GM19463 (cell line): Measurements from ENCODE around the gene MEGF8.

ENCODE experiments used
- ATAC-seq: cut with Tn5 transposase; IDR thresholded peaks from one replicate; pipeline ENCODE4 v1.9.1; 2021; ENCODE audit warnings: mild to moderate bottlenecking, moderate library complexity; ENCODE audit not compliant: unreplicated experiment

MEGF8 gene

GRCh38 chr19:42303101-42303464 is 22.4 kb upstream of the MEGF8 start:
- ATAC-seq = no peak

DNA sequence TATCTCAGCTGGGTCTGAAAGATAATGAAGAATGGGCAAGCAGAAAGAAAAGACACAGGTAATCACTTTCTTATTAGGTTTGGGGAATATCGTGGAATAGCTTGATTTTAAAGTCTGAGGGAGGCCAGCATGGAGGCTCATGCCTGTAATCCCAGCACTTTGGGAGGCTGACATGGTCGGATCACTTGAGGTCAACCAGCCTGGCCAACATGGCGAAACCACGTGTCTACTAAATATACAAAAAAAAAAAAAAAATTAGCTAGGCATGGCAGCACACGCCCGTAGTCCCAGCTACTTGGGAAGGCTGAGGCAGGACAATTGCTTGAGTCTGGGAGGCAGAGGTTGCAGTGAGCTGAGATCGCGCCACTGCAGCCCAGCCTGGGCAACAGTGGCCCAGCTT is 21.6 kb upstream of the MEGF8 start:
- ATAC-seq = no peak

DNA sequence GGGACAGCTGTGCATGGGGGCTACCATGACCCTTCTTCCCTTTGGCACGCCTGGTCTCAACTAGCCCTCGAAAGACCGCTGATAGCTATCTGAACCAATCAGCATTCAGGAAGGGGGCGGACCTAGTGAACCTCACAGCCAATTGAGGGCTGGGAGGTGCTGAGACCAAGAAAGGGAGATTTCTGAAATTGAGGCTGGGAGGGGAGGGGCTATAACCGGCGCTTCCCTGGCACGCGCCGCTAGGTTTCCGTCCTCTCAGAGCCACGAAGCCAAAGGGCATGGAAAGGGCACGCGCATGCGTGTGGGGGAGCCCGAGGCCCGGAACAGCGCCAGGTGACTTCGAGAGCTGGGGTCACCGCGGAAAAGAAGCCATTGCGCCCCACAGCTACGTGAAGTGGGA is 18.8 kb upstream of the MEGF8 start:
- no peak for ATAC-seq

DNA sequence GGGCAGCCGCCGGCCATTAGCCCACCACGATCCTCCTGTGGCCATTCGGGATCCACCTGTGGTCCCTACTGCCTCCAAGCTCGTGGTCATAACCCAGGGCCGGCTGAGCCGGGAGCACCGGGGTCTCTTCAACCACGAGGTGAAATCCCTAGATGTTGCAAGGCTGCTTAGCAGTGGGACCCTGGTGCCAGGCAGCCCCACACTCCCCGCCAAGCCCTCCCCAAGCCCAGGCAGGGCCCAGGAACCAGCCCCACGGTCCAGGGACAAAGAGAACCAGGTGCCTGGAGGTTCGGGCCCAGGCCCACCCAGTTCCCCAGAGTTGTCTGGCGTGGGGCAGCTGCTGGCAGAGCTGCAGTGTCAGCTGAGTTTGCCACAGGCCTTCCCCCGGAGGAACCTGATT is 15.7 kb upstream of the MEGF8 start:
- no peak for ATAC-seq

DNA sequence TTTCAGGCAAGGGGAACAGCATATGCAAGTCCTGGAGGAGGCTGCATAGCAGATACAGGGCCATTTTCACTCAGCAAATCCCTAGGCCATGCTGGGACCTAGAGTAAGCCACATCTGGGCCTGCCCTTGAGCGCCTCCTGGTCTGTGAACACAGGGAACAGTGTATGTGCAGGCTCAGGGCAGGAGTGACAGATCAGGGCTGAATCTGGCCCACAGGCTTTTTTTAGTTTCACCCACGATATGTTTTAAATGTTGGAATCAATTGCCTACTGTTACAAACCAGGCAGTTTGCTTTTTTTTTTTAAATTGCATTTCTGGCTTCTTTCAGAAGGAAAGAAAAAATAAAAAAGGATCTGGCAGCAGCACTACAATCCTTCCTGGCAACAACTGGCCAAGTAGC is 13.8 kb upstream of the MEGF8 start:
- no peak for ATAC-seq

- ATAC-seq = no peak
These were observed 13.1 kb upstream of the MEGF8 start for GRCh38 chr19:42312370-42312769.

DNA sequence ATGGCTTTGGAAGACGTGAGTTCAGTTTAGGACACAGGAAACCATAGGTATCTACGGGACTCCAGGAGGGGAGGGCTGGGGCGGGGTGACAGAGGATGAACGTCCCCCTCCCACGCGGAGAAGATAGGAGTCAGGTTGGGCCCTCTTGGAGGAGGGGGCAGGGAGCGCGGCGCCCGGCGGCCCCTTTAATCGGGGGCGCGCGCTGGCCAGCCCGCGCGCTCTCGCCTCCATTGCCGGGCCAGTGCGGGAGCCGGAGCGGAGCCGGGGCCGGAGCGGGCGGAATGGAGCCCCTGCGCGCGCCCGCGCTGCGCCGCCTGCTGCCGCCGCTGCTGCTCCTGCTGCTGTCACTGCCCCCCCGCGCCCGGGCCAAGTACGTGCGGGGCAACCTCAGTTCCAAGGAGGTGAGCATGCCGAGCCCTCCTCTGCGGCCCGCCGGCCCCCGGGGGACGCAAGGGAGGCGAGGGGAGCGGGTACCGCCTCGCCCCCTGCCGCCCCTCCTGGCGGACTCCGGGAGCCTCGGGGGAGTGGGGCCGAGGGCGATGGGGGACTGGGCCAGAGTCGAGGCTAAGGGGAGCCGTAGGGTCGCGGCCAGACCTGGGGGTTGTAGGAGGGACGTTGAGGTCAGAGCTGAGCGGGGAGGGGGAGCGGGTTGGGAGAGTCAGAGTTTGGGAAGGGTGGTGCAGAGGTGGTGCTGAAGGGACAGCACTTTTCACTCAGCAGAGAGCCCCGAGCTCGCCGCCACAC is 12.2 kb upstream of the MEGF8 start, which contains the start of gene TMEM145:
TMEM145 (plus strand) TSS at position 214 of the 744 bp plus-strand sequence; CDS start at position 282, 68 bp downstream.
- no peak for ATAC-seq

GRCh38 chr19:42313840-42314755 is 11.3 kb upstream of the MEGF8 start:
- no peak for ATAC-seq

- no peak for ATAC-seq
These were observed 10.4 kb upstream of the MEGF8 start for GRCh38 chr19:42315024-42315423.

- no peak for ATAC-seq
These were observed 8.9 kb upstream of the MEGF8 start for GRCh38 chr19:42316223-42317211.

GRCh38 chr19:42317535-42317934 is 7.9 kb upstream of the MEGF8 start:
- no peak for ATAC-seq

GRCh38 chr19:42322305-42322704 is 3.1 kb upstream of the MEGF8 start:
- no peak for ATAC-seq

DNA sequence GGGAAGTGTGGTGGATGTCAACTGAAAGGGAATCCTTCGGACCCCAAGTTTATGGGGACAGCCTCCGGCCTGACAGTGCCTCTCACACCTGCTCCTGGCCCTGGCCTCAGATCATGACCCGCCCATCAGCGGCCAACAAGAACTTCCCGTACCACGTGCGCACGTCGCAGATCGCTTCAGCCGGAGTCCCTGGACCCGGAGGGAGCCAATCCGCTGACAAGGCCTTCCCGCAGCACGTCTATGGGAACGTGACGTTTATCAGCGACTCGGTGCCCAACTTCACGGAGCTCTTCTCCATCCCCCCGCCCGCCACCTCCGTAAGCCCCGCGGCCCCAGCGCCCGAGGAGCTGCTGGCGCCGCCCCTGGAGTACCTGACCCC is 2.0 kb upstream of the MEGF8 start:
- no peak for ATAC-seq

DNA sequence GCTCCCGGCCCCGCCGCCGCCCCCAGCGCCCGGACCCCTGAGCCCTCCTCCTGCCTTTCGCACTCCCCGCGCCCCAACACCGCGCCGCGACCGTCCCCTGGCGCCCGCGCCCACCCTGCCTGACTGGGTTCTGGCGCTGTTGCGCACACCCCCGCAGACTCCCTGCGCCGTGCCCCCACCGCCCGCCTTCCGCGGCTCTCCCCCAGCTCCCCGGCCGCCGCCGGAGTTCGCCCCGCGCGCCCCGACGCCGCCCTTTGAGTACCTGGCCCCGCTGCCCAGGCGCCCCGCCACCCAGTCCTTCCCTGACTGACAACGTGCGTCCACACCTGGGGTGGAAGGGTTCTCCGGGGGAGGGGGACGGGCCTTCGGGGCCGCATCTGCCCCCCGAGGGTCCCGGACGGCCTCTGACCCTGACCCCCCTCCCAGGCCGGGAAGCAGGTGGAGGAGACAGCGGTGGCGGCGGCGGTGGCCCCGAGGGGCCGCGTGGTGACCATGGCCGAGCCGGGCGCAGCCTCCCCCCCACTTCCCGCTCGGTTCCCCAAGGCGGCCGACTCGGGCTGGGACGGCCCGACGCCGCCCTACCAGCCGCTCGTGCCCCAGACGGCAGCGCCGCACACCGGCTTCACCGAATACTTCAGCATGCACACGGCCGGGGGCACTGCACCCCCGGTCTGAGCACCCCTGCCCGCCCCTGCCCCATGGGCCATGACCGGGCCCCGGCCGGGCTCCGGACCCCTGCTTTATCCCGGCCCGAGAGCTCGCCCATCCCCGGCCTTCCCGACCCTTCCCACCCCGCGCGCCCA is 1.4 kb upstream of the MEGF8 start:
- ATAC-seq = no peak

GRCh38 chr19:42324655-42325307 is 654 bp upstream of the MEGF8 start:
- no peak for ATAC-seq

DNA sequence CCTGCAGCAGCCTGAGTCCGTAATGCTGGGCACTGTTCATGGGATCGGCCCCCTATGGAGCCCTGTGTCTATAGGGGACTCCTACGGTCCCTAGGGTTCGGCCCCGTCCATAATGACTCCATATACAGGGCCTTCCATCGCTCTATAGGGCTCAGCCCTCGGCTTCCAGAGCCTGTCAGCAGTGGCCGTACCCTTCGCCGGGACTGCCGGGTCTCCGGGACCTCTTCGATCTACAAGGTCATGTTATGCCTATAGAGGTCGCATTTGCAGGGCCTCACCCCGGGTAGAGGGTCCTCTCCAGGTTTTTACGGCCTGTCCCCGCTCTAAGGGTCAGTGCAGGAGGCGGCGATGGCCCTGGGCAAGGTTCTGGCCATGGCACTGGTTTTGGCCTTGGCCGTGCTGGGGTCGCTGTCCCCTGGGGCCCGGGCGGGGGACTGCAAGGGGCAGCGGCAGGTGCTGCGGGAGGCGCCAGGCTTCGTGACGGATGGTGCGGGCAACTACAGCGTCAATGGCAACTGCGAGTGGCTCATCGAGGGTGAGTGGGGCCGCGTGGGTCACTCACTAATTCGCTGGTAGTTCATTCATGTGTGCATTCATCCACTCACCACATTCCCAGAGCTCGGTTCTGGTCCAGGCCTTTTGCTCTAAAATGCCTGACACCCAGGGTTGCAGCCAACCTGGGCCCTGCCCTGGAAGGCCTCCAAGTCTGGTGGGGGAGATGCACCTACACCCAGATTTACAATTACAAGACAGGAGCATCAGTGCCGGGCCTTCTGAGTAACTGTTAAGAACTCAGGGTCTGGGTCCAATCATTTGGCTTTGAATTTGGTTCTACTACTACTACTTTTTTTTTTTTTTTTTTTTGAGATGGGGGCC is 699 bp downstream of the MEGF8 start:
- no peak for ATAC-seq

GRCh38 chr19:42326969-42327368 is 1.5 kb downstream of the MEGF8 start:
- no peak for ATAC-seq

DNA sequence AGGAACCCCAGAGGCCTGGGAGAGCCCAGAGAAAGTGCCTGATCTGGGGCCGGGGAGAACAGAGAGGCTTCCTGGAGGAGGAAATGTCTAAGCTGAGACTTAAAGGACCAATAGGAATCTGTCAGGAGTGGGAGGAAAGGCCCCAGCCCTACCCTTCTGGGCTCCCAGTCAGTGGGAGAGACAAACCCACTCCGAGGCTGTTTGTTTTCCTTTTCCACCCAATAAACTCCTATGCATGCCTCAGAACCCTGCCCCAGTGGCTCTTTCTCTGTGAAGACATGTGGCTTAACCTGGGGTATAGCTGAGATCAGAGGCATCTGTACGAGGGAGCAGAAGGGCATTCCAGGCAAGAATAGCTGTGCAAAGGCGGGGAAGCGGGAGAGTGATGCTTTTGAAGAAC is 1.9 kb downstream of the MEGF8 start:
- no peak for ATAC-seq

DNA sequence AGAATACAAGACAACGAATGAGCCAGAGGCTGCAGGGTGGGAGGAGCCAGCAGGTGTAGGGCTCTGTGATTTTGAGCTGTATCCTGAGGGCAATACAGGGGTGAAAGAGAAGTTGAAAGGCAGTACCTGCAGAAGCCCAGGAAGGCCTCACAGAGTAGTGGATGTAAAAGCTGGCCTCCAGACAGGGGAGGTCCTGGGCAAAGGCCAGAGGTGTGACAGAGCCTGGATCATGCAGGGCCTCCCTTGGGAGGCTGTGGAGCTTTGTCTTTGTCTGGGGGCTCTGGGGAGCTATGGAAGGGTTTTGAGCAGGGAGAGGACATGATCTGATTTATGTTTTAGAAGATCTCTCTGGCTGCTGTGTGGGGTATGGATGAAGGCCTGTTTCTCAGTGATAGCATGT is 2.7 kb downstream of the MEGF8 start:
- no peak for ATAC-seq
